OCI-LY1 (cell line): ENCODE measurements around the gene HYI.

ENCODE experiments used
- H2AFZ ChIP-seq: fragments of 200-600 bp; sonication (generic), shearing (Covaris generic); 2 replicates; pipeline ENCODE4 v1.6.0; 2014; ENCODE audit warnings: antibody characterized with exemption, mild to moderate bottlenecking, low read length
- H3F3A ChIP-seq: fragments of 200-600 bp; sonication (generic), shearing (Covaris generic); 2 replicates; pipeline ENCODE4 v1.6.0; 2014; ENCODE audit warnings: mild to moderate bottlenecking, antibody characterized with exemption, low read length, moderate library complexity; ENCODE audit not compliant: insufficient read depth
- H3K27ac ChIP-seq: fragments of 200-600 bp; sonication (generic); 2 replicates; pipeline ENCODE4 v1.5.1; 2014; ENCODE audit warnings: low read length, mixed run types, mild to moderate bottlenecking, low read depth; ENCODE audit not compliant: poor library complexity, severe bottlenecking
- H3K27me3 ChIP-seq: fragments of 200-600 bp; sonication (generic); 2 replicates; pipeline ENCODE4 v1.6.0; 2014; ENCODE audit warnings: antibody characterized with exemption, mild to moderate bottlenecking, low read length, moderate library complexity; ENCODE audit not compliant: insufficient read depth
- H3K36me3 ChIP-seq: fragments of 200-600 bp; sonication (generic); 2 replicates; pipeline ENCODE4 v1.6.1; 2014; ENCODE audit warnings: mild to moderate bottlenecking, antibody characterized with exemption, low read length, moderate library complexity, mixed read lengths; ENCODE audit not compliant: insufficient read depth
- H3K4me1 ChIP-seq: fragments of 200-600 bp; sonication (generic); 2 replicates; pipeline ENCODE4 v1.5.1; 2014; ENCODE audit warnings: mild to moderate bottlenecking, low read length, moderate library complexity; ENCODE audit not compliant: insufficient read depth, severe bottlenecking
- H3K4me2 ChIP-seq: fragments of 200-600 bp; sonication (generic), shearing (Covaris generic); 2 replicates; pipeline ENCODE4 v1.6.1; 2014; ENCODE audit warnings: low read length
- H3K4me3 ChIP-seq: fragments of 200-600 bp; sonication (generic); 2 replicates; pipeline ENCODE4 v1.5.1; 2014; ENCODE audit warnings: low read length, low read depth, mild to moderate bottlenecking, mixed read lengths; ENCODE audit not compliant: poor library complexity, severe bottlenecking
- H3K79me2 ChIP-seq: fragments of 200-600 bp; shearing (Covaris generic); 2 replicates; pipeline ENCODE4 v1.6.1; 2016; ENCODE audit warnings: mixed run types, low read length, mixed read lengths; ENCODE audit not compliant: insufficient read depth
- H3K9ac ChIP-seq: fragments of 200-600 bp; sonication (generic), shearing (Covaris generic); 2 replicates; pipeline ENCODE4 v1.6.1; 2014; ENCODE audit warnings: mild to moderate bottlenecking, low read length, mixed read lengths
- H3K9me2 ChIP-seq: fragments of 200-600 bp; sonication (generic), shearing (Covaris generic); 2 replicates; pipeline ENCODE4 v1.6.1; 2014; ENCODE audit warnings: low read depth, mild to moderate bottlenecking, low read length, mixed read lengths
- H3K9me3 ChIP-seq: fragments of 200-600 bp; shearing (Covaris generic); 2 replicates; pipeline ENCODE4 v1.6.1; 2014; ENCODE audit warnings: low read length, mixed read lengths
- H4K20me1 ChIP-seq: fragments of 200-600 bp; sonication (generic), shearing (Covaris generic); 2 replicates; pipeline ENCODE4 v1.6.0; 2016; ENCODE audit warnings: mild to moderate bottlenecking, low read length; ENCODE audit not compliant: insufficient read depth
- CTCF ChIP-seq: fragments of 200-600 bp; sonication (generic), shearing (Covaris generic); IDR thresholded peaks from 2 replicates; pipeline ENCODE4 v1.5.1; 2017; ENCODE audit warnings: mild to moderate bottlenecking, antibody characterized with exemption, low read length, moderate library complexity, mixed read lengths
- EZH2 ChIP-seq: fragments of 200-600 bp; sonication (generic), shearing (Covaris generic); IDR thresholded peaks from 2 replicates; pipeline ENCODE4 v1.8.0; 2017; ENCODE audit warnings: borderline replicate concordance, mixed run types, mild to moderate bottlenecking, antibody characterized with exemption, low read length, moderate library complexity, mixed read lengths

HYI gene

DNA sequence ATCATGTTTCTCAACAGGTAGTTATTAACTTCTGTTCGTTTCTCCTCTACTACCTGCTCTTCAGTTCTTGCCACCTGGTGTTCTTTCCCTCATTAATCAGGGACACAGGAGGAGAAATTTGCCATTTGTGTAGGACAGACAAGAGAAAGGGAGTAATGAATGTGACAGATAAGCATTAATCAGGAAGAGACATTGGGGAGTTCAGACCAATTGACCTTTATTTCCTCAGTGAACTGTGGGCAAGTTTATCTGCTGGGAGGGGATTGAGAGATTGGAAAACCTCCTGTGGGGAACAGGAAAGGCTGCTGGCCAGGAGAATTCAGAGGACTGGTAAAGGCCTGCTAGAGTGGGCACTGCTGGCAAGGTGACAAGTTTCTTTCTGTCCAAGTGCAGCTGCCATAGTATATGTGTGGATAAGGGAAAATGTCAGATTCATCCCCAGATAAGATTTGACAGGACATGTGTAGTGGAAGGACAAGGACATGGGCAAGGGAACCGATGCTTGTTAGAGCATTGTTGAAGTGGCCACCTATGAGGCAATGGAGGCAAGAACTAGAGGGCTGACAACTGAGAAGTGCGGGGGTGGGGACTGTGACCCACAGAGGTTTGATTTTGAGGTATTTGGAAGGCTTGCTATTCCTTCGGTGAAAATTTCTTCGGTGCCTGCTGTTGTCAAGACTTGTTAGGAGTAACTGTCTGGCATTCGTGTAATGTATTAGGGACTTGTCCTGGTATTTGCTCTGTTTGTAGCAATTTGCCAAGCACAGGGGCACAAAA is 51.5 kb downstream of the HYI start:
- Histone ChIP-seq H3K36me3 (peaks cover 35% of the 10 kb centered on the region), H3K9me3 (no peaks in the 10 kb centered on the region), H3K27ac (no peak overlapping the region), H3K9me2 (no peaks in the 10 kb centered on the region), H3K27me3 (no peaks in the 10 kb centered on the region), H3K4me1 (no peaks in the 10 kb centered on the region), H2AFZ (no peak overlapping the region), H3K9ac (no peak overlapping the region), H3F3A (no peaks in the 10 kb centered on the region), H3K4me2 (no peak overlapping the region), H3K79me2 (no peaks in the 10 kb centered on the region), H4K20me1 (no peaks in the 10 kb centered on the region), H3K4me3 (no peak overlapping the region)
- TF ChIP-seq EZH2 = no peak
- no peak for TF ChIP-seq CTCF
